Fibroblast of lung (primary cell): ENCODE data around the gene TOR4A.

Experiments used
- CTCF ChIP-seq, 2 donors: IDR thresholded peaks in 1 of 2; conservative IDR thresholded peaks in 1 of 2; 1 replicate in 1 of 2; 2 replicates in 1 of 2; pipeline ENCODE4 v1.5.1; 2011 to 2012; ENCODE audit warnings: low read length in 2 of 2, control low read depth in 1 of 2, inconsistent platforms in 1 of 2, low read depth in 1 of 2, mild to moderate bottlenecking in 1 of 2
- EZH2 ChIP-seq: IDR thresholded peaks from 2 replicates; pipeline ENCODE4 v1.5.1; 2012; ENCODE audit warnings: low read length, control low read depth, mild to moderate bottlenecking; ENCODE audit errors: missing control alignments

- no peak for TF ChIP-seq CTCF (conservative IDR thresholded peaks at IDR 0.05 in 1 of 2, IDR thresholded peaks at IDR 0.05 in 1 of 2; ENCODE audit: low read depth in 1 of 2, low read length in 2 of 2)
- TF ChIP-seq EZH2 = no peak
These were observed 21.2 kb upstream of the TOR4A start for GRCh38 chr9:137256362-137256761.
